Measurements from ENCODE around the gene SMIM45.

SMIM45 gene

DNA sequence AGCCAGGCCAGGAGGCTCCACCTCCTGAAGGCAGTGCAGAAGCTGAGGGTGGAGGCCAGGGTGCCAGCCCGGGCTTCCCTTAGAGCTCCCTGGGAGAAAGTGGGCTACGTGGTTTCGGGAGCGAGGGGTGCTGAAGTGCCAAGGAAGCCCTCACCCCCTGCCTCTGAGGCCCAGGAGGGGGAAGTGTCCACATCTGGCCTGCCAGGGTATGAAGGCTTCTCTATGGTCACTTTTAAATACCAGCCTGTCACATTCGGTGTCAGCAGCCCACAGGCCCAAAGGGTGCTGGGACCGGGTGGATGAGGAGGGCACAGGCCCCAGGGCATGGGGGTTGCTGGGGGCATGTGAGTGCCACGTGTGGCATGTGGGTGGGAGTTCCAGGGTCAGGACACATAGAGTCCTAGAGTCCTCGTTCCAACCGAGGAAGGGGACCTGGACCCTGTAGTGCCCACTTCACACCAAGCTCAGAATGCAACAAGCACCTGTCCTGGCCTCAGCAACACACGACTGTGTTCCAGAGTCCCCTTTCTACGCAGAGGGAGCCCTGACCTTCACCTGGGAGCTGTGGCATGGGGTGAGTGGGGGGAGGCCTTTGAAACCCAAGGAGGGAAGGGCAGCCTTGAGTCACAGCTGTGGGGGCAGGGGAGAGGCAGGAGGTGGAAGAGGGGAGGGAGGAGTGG is 38.8 kb upstream of the SMIM45 start:
- Mint-ChIP-seq H3K9me3 (no peaks in the 10 kb centered on the region), H3K27me3 (peaks cover 55% of the 10 kb centered on the region), H3K27ac (peak overlapping the region; percentile 80), H3K36me3 (ENCODE audit: low read depth) (peaks cover 2% of the 10 kb centered on the region), H3K4me1 (ENCODE audit: low read depth) (peaks cover 45% of the 10 kb centered on the region), H3K4me3 (peak overlapping the region; percentile 59)
- no peak for DNase-seq

DNA sequence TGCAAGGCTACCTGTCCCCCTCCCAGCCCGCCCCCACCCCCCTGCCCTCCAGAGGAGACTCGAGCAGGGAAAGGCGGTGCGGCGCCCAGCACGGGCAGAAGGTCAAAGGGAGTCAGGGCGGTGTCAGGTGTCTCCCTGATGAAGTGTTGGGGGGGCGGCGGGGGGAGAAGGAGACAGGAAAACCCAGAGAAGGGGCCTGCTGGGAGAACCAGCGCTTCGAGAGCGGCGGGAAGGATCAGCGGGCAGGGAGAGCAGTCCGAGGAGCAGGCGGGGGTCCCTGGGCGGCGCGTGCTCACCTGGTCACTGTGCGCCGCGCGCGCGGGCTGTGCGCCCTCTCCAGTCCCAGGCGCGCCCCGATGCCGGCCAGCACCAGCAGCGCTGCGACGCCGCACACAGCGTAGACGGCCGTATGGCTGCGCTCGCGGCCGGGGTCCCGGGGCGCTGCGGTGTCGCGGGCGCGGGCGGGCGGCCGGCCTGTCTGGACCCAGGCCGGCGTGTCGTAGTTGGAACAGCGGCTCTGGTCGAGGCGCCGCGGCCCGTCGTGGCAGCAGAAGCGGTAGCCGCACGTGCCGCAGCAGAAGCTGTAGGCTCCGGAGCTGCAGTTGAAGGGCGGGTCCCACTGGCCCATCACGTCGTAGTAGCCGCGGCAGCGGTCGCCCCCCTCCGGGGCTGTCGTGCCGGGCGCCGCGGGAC is 38.0 kb upstream of the SMIM45 start:
- no peak overlapping the region for H3K4me3 Mint-ChIP-seq

DNA sequence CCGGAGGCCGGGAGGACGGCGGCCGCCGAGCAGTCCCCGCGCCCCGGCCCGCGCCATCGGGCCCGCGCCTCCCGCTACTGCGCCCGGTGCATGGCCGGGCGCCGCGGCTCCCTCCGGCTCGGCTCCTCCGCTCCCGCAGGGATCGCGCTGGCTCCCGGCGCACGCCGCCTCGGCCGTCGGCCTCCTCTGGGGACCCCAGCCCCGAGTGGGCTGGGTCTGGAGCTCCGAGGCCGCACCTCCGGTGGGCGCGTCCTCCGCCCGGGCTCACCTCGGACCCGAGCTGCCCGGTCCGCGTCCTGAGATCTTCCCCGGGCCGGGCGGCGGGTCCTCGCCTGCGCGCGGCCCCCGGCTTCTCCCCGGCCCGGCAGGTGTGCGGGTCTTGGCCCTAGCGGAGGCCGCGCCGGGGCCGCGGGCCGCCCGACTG is 37.3 kb upstream of the SMIM45 start:
- no peaks in the 10 kb centered on the region for H3K36me3 Mint-ChIP-seq (ENCODE audit: low read depth)
- peaks cover 48% of the 10 kb centered on the region for H3K27me3 Mint-ChIP-seq
- H3K27ac Mint-ChIP-seq: no peak overlapping the region
- DNase-seq: no peak
- H3K9me3 Mint-ChIP-seq: no peaks in the 10 kb centered on the region
- H3K4me1 Mint-ChIP-seq (ENCODE audit: low read depth): peaks cover 41% of the 10 kb centered on the region
- no peak overlapping the region for H3K4me3 Mint-ChIP-seq

More for the DNA sequence above, 38.0 kb upstream of the SMIM45 start:
- H3K36me3 Mint-ChIP-seq (ENCODE audit: low read depth): no peaks in the 10 kb centered on the region
- peak; percentile 59 for DNase-seq
- no peak overlapping the region for H3K27ac Mint-ChIP-seq
- peaks cover 42% of the 10 kb centered on the region for H3K4me1 Mint-ChIP-seq (ENCODE audit: low read depth)
- H3K9me3 Mint-ChIP-seq: no peaks in the 10 kb centered on the region
- H3K27me3 Mint-ChIP-seq: peaks cover 52% of the 10 kb centered on the region

DNA sequence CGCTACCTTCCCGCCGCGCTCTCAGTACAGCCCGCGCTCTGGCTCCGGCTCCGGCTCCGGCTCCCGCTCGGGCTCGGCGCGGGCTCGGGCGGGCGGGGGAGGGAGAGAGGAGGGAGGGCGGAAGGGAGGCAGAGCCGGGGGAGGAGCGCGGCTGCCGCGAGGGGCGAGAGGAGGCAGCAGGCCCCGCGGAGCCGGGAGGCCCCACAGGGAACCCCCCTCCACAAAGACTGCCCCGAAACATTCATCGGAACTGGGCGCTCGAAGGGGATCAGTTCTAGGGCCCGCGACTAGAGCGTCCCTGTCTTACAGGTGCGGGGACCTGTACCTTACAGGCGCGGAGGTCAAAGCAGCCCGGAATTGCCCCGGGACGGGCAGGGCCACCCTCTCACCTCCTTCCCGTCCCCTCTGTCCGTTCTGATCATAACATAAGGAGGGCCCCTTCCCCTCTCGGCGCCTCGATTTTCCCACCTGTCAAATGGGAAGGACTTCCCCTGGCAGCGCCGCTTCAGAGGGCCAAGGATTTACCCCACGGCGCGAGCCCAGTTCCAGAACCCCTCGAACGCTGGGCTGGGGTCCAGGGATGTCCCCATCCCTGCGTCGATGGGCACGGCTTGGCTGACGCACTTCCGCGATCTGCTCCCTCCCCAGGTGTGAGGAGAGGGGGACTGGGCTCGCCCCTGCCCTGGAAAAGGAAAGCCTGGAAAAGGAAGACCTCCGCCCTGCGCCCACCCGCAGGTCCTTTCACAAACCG is 36.7 kb upstream of the SMIM45 start, which contains the start of gene SHISA8:
Gene SHISA8 (minus strand): TSS at position 40 of the 751 bp plus-strand sequence. CDS start 407 bp downstream, outside the sequence.
- peak; percentile 76 for DNase-seq
- peaks cover 42% of the 10 kb centered on the region for H3K4me1 Mint-ChIP-seq (ENCODE audit: low read depth)
- peaks cover 48% of the 10 kb centered on the region for H3K27me3 Mint-ChIP-seq
- H3K36me3 Mint-ChIP-seq (ENCODE audit: low read depth): no peaks in the 10 kb centered on the region
- peak within 1 kb of the TSS; percentile 56 for H3K4me3 Mint-ChIP-seq
- peak within 1 kb of the TSS; percentile 64 for H3K27ac Mint-ChIP-seq
- H3K9me3 Mint-ChIP-seq: no peaks in the 10 kb centered on the region

DNA sequence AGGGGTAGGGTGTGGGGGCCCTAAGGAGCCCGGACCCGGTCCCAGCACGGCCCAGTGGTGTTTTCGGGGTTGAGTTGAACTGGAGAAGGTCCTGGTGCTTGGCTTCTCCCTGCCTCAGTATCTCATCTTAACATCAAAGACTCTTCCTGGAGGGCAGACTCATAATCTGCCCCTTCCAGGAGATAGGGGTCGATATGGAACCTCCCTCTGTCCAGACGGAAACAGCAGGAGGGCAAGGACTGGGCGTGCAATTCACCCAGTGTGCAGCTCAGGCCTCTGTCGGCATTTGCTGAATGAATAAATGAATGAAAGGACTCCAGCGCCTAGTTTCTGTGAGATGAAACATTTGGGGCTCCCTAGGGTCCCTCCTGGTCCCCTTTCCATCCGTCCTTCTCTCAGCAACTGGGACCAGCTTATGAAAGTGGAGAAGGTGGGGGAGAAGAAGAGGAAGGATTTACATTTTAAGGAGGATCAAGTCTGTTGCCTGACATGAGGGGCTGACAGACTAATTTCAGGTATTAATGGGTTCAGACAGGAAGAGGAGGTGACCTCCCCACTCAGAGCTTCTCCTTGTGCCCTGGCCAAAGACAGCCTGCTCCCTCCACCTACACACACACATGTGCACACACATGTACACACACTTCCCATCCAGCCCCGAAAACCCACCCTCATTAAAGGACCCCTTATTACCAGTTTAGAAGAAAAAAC is 36.0 kb upstream of the SMIM45 start:
- no peaks in the 10 kb centered on the region for H3K9me3 Mint-ChIP-seq
- H3K4me1 Mint-ChIP-seq (ENCODE audit: low read depth): peaks cover 43% of the 10 kb centered on the region
- H3K36me3 Mint-ChIP-seq (ENCODE audit: low read depth): no peaks in the 10 kb centered on the region
- H3K4me3 Mint-ChIP-seq: peak overlapping the region; percentile 56
- peaks cover 46% of the 10 kb centered on the region for H3K27me3 Mint-ChIP-seq
- DNase-seq: no peak
- H3K27ac Mint-ChIP-seq: peak overlapping the region; percentile 64

DNA sequence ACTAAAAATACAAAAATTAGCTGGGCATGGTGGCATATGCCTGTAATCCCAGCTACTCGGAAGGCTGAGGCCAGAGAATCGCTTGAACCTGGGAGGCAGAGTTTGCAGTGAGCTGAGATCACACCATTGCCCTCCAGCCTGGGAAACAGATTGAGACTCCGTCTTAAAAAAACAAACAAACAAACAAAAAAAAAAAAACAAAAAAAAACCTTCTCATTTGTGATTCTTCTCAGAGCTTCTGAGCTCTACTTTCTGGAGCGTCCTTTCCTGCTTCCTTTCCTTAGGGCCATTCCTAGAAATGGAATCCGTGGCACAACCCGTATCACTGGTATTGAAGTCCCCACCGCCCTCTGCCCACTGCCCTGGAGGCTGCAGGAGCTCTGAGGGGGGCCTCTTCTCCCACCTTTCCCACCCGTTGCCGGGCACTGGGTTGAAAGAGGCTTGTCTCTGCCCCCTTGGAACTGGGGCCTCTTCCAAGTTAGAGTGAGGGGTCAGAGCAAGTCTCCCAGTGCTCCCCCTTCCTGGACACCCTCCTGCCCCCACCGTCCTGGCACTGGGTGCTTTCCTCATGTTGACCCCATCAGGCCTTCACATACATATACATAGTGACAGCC is 35.1 kb upstream of the SMIM45 start:
- no peak overlapping the region for H3K4me3 Mint-ChIP-seq
- H3K4me1 Mint-ChIP-seq (ENCODE audit: low read depth): peaks cover 39% of the 10 kb centered on the region
- no peaks in the 10 kb centered on the region for H3K36me3 Mint-ChIP-seq (ENCODE audit: low read depth)
- no peak for DNase-seq
- H3K9me3 Mint-ChIP-seq: no peaks in the 10 kb centered on the region
- no peak overlapping the region for H3K27ac Mint-ChIP-seq
- peaks cover 39% of the 10 kb centered on the region for H3K27me3 Mint-ChIP-seq

DNA sequence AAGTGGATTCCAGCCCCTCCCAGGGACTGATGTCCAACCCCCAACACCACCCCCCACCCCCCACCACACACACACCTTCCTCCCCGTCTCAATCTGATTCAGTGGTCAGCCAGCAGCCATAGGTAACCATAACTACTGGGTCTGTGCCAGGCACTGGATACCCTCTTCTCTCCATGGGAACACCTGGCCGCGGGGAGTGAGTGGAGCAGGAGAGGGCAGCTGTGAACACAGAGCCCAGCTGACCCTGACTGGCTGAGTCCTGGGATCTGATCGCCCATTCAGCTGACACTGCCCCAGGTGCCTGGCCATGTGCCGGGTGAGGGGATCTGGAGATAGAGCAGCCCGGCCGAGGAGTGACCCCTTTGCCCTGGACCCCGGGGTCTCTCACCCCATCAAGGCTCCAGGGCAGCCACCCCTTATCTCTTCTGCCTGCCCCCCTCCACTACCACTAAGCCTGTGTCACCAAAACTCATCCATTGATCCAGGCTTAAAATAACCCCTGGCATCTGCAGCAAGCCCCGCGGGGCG is 34.5 kb upstream of the SMIM45 start:
- Mint-ChIP-seq H3K4me1 (ENCODE audit: low read depth) (peaks cover 35% of the 10 kb centered on the region), H3K36me3 (ENCODE audit: low read depth) (no peaks in the 10 kb centered on the region), H3K27ac (no peak overlapping the region), H3K9me3 (no peaks in the 10 kb centered on the region), H3K4me3 (no peak overlapping the region), H3K27me3 (peaks cover 33% of the 10 kb centered on the region)
- no peak for DNase-seq

DNA sequence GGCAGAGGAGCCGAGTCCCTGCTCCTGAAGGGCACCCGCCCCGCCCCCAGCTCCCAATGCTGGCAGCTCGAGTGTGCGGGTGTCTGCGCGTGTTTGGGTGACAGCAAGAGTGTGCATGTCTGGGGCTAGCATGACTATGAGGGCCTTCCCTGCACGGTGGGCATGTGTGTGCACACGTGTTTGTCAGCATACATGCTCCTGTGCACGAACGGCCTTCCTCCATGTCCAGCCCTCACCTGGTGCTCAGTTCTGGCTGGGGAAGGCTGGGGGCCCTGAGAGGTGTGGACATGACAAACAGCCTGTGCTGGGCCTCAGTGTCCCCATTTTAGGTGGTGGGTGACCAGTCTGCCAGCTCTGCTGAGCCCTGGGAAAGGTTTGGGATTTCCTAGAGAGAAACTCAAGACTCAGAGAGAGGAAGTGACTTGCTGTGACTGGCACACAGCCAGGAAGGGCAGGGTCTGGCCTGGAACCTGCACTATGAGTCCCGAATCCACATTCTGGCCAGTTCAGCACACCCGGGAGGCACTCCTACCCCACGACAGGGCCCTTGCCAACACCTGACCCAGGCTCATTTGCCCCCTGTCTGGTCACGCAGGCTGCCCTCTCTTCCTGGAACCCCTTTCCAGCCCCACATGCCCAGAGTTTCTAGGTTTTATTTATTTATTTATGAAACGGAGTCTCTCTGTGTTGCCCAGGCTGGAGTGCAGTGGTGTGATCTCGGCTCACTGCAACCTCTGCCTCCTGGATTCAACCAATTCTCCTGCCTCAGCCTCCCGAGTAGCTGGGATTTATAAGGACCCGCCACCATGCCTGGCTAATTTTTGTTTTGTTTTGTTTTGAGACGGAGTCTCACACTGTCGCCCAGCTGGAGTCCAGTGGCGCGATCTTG is 33.8 kb upstream of the SMIM45 start:
- no peak for DNase-seq
- peaks cover 26% of the 10 kb centered on the region for H3K27me3 Mint-ChIP-seq
- H3K9me3 Mint-ChIP-seq: no peaks in the 10 kb centered on the region
- H3K4me1 Mint-ChIP-seq (ENCODE audit: low read depth): peaks cover 30% of the 10 kb centered on the region
- peaks cover 1% of the 10 kb centered on the region for H3K36me3 Mint-ChIP-seq (ENCODE audit: low read depth)
- H3K27ac Mint-ChIP-seq: peak overlapping the region; percentile 26
- H3K4me3 Mint-ChIP-seq: no peak overlapping the region

DNA sequence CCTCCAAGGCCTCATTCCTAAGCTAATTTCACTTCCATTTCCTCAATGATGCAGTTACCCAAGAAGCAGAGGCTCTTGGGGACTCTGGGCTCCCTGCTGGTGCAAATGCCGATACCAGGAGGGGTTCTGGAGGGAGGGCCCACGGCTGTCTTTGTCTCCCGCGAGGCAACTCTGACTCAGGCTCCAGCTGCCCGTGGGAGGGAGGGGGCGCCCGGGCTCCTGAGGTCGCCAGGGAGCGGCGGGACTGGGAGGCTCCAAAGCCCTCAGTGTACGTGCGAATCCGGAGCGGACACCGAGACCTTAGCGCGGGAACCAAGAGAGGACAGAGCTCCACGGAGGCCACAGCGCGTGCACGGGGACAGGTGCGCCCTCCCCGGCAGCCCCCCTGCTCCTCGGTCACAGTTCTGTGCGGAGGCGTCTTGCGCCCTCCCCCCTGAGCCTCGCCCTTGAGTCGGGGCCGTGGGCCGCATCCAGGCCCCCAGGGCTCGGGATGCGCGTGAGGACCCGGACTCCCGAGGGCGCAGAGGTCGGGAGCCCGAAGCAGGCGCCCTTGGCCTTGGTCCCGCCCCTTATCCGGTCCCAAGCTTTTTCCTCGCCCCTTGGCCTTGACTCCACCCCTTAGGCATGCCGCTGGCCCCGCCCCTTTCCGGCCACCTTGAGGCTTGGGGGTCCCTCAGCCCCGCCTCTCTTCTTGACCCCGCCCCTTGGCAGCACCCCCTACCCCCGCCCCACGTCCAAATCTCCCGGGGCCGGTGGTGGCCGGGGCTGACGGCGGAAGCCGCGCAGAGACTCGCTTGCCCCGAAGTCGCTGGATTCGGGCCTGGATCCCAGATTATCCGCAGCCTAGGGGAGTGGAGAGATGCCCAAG is 32.4 kb upstream of the SMIM45 start:
- peaks cover 27% of the 10 kb centered on the region for H3K4me1 Mint-ChIP-seq (ENCODE audit: low read depth)
- peak; percentile 69 for DNase-seq
- H3K9me3 Mint-ChIP-seq: no peaks in the 10 kb centered on the region
- H3K27me3 Mint-ChIP-seq: peaks cover 22% of the 10 kb centered on the region
- peak overlapping the region; percentile 47 for H3K4me3 Mint-ChIP-seq
- peaks cover 1% of the 10 kb centered on the region for H3K36me3 Mint-ChIP-seq (ENCODE audit: low read depth)
- H3K27ac Mint-ChIP-seq: peak overlapping the region; percentile 8

DNA sequence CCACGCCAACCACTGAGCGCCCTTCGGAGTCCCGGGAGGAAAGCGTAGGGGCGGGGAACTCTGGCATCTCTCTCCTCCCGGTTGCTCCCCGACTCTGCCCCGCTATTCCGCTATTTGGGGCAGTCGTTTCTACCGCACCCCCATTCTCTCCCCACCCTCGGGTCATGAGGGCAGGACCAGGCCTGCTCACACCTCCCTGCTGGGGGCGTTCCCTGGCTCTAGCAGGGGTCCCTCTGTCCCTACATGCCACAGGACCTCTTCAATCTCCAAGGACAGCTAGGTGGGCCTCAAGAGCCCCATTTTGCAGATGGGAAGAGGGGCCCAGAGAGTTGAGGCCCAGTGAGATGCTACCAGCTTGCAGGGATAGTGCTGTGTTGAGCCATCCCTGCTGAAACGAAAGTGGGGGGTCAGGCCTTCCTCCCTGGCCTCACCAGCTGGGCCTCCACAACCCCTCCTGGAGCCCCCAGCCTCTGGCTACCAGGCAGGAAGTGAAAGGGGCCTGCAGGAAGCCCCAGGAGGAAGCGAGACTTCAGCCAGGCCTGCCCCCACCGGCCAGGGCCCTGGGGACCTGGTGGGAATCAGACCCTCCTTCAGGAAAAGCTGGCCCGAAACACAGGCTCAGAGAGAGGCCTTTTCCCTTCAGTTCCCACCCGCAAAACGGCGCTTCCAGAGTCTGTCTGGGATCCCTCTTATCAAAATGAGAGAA is 31.5 kb upstream of the SMIM45 start:
- no peaks in the 10 kb centered on the region for H3K9me3 Mint-ChIP-seq
- H3K36me3 Mint-ChIP-seq (ENCODE audit: low read depth): peaks cover 1% of the 10 kb centered on the region
- no peak for DNase-seq
- H3K4me3 Mint-ChIP-seq: no peak overlapping the region
- peaks cover 18% of the 10 kb centered on the region for H3K27me3 Mint-ChIP-seq
- H3K4me1 Mint-ChIP-seq (ENCODE audit: low read depth): peaks cover 29% of the 10 kb centered on the region
- H3K27ac Mint-ChIP-seq: peak overlapping the region; percentile 58

DNA sequence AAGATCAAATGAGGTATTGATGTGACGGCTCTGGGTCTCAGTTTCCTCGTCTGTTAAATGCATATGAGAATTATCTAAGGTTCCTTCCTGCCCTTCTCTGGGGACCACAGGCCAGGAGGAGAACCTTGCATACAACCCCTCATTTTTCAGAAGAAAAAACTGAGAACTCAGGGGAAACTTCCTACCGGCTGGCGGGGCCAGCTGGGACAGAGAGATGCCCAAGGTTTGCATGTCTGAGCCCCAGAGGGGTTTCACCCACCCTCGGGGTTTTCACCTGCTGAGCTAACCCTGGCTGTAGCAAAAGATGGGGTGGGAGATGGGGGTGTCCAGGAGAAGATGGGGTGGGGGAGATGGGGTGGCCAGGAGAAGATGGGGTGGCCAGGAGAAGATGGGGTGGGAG is 29.6 kb upstream of the SMIM45 start:
- Mint-ChIP-seq H3K4me3 (no peak overlapping the region), H3K4me1 (ENCODE audit: low read depth) (peaks cover 32% of the 10 kb centered on the region), H3K36me3 (ENCODE audit: low read depth) (peaks cover 1% of the 10 kb centered on the region), H3K27ac (peak overlapping the region; percentile 40), H3K9me3 (no peaks in the 10 kb centered on the region), H3K27me3 (peaks cover 6% of the 10 kb centered on the region)
- no peak for DNase-seq

All from activated T-cell treated with anti-CD3 and anti-CD28 coated beads, Interleukin-2, amount 50 U/mL, for 24 hours (primary cell).